G401.6 (cell line): ENCODE data around the gene COX19.

Experiments
- FAIRE-seq: peaks from 2 replicates; lab custom pipeline; 2012; peaks lifted over from hg19 to GRCh38; lab: Jason Lieb, UNC

Gene COX19

GRCh38 chr7:923108-924041 is 52.0 kb downstream of the COX19 start:
- no peak for FAIRE-seq

DNA sequence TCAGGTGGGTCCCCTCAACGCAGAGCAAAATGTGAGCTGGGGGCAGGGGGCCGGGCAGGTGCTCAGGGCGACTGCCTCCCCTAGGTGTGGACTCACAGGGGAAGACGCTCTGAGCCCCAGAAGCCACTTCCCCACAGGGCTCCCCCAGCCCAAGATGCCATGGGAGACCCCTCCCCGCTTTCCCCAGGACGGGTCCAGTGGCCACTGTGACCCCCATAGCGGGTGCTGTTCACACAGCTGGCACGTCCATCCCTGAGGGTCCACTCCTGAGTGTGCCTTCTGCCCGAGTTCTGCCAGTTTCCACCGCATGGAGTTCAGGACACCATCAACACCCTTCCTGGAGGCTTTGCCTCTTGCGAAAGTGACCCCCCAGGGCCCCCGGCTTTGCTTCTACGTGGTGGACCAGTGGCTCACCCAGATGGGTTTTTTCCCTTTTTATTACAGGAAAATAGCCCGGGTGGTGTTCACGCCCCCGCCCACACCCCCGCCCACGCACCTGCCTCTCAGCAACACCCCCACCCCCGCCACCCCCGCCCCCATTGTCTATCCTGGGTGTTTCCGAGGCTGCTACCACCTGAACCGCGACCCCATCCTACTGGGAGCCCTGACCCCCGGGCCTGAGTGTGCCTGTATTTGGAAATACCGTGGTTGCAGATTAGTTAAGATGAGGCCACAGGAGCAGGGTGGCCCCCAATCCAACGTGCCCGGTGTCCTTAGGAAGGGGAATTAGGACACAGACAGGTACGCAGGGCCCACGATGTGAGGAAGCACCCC is 52.8 kb downstream of the COX19 start:
- no peak for FAIRE-seq

DNA sequence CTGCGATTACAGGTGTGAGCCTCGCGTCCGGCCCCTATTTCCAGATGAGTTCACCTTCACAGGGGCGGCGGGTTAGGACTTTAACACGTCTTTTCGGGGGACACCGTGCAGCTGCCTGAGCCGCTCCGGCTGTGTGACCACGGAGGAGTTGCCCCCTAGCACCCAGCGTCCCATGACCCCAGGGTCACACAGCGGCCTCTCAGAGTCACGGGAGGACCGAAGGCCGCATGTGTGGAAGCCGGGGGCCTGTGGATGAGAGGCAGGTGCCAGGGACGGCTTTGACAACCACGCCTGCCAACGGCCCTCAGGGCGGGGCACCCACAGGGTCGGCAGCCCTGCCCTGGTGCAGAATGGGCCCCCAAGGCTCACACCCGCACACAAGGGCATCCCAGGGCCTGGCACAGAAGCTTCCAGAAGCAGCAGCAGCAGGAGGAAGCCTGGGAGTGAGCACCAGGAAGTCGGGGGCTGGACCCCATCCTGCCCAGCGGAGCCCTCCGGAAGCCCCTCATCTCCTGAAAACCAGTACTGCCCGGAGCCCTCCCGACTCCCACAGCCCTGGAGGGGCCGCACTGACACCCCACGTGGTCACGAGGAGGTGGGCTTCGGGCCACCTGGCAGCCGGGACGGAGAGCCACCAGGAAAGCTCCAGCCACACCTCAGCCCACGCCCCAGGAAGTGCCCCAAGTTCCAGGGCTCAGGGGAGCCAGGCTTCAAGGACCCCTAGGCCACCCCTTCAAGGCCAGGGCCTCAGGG is 53.6 kb downstream of the COX19 start:
- FAIRE-seq = no peak

- no peak for FAIRE-seq
Observed at GRCh38 chr7:921071-921461, 54.3 kb downstream of the COX19 start.

DNA sequence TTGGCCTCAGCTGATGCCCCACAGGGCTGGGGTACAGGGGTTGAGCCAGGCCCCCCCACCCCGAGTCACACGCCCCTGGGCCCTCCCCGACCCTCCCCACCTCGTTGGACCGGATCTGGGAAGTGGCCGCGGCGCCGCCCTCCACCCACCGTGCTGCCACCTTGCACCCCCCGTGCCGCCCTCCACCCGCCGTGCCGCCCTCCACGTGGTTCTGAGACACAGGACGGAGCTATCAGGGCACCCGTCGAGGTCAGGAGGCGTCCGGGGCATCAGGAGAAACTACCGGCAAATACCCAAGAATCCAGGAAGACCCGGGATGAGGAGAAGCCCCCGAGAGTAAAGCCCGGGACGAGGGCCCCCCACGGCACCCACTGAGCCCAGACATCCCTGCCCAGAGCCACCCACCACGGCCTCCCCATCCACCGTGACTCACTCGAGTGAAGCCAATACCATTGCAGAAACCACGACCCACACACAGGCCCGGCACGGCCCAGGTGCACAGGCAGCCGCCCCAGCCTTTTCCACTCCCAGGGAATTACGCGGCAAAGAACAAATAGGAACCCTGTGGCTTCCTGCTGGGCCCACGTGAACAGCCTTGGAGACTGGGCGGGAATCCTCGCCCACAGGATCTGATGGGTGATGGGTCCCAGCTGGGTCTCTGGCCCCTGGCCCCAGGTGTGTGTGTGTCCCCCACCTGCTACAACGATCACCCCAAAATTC is 54.8 kb downstream of the COX19 start:
- no peak for FAIRE-seq

- FAIRE-seq = no peak
Observed at GRCh38 chr7:919924-920341, 55.4 kb downstream of the COX19 start.

GRCh38 chr7:919114-919442 is 56.3 kb downstream of the COX19 start:
- no peak for FAIRE-seq

GRCh38 chr7:918441-919113 is 56.8 kb downstream of the COX19 start:
- FAIRE-seq = no peak

DNA sequence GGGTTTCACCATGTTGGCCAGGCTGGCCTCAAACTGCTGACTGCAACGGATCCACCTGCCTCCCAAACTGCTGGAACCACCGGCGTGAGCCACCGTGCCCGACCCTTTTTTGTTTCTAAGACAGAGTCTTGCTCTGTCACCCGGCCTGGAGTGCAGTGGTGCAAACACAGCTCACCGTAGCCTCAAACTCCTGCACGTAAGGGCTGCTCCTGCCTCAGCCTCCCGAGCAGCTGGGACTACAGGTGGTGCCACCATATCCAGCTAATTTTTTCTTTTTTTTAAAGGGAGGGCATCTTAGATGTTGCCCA is 57.3 kb downstream of the COX19 start:
- no peak for FAIRE-seq

- no peak for FAIRE-seq
Observed at GRCh38 chr7:917255-918117, 57.9 kb downstream of the COX19 start.

GRCh38 chr7:916291-916941 is 58.9 kb downstream of the COX19 start:
- FAIRE-seq = no peak
